HG02763 (cell line): ENCODE results near the gene TMPRSS11D.

Experiments
- ATAC-seq: cut with Tn5 transposase; IDR thresholded peaks from one replicate; pipeline ENCODE4 v1.9.1; 2021; ENCODE audit warnings: mild to moderate bottlenecking, moderate library complexity; ENCODE audit not compliant: unreplicated experiment

TMPRSS11D gene

DNA sequence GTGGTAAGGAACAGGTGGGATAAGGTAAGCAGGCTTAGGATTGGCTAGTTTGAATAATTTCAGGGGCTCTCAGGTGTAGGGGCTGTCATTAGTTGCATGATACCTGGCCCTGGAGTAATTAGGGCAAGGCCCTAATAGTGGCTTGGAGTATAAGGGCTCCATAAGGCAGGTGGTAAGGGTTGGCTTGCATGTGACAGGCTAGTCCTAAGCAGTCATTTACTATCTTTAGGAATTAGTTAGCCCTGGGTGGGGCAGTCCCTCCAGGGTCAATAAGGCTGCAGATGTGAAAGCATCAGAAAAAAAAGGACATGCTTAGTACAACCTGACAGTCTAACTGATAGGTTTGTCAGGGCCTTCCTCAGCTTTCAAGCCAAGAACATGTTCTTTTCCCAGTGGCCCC lies 7.8 kb upstream of the TMPRSS11D start:
- ATAC-seq: no peak

DNA sequence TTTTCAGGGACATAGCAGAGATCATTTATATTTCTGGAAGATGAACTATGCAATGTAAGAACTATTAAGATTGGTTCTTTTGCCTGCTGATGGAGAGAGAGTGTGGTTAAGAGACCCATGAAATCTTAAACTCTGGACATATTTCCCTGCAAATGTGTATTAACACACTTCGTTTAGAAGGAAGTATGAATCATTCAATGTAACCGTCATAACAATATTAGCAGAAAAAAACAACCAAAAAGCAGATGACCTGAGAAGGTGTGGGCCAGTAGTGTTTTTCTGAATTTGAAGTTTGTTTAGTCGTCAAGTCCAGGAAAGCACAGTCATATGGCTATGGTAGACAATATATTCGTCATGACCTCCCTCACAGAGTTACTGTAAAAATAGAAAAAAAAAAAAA lies 2.5 kb upstream of the TMPRSS11D start:
- no peak for ATAC-seq

DNA sequence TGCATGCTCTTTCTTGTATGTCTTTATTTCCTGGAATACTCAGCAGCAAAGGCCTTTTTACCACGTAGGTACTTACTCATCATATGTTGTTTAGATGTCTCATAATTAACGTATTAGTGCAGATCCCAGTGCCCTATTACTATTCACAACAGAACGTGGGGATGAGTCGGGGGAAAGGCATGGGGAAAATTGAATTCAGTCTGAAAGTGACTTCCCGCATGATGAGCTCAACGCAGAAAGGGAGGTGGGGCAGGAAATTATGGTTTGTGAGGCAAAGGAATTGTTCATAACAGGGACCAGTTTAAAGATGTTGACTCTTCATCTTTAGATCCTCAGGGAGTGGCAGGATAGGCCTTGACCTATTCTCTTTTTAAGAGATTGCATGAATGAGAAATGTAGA lies 2.0 kb upstream of the TMPRSS11D start:
- ATAC-seq: no peak

DNA sequence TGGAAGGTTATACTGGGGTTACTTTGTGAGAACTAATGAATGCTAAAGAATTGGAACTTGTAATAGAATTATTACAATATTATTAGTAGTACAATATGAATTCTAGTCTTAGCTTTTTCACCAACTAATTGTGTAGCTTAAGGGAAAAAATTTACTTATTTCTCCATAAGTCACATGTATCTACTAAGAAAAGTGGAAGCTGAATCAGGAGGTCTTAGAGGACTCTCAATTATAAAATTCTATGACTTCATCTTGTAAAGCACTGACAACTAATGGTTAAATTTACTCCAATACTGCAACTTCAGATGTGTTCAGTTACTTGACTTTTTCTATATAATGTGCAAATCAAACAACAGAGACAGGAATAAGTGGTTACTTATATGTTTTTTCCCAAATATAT lies 899 bp upstream of the TMPRSS11D start:
- ATAC-seq: no peak

DNA sequence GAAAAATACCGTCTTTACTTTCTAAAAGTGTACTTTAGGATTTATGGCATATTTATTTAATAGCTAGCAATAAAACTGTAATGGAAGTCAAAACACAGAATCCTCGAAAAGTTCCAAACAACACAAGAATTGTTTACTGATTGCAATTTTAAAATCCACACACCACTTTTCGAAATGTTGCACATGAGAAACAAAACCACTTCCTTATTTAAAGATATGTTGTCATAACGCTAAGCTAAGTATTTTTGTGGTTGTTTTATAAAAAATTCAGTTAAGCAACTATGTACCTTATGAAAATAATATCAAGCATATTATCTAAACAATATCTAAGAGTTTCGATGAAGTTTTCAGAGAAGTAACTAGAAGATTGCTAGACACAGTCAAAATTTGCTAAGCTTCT lies 344 bp downstream of the TMPRSS11D start:
- ATAC-seq: no peak

DNA sequence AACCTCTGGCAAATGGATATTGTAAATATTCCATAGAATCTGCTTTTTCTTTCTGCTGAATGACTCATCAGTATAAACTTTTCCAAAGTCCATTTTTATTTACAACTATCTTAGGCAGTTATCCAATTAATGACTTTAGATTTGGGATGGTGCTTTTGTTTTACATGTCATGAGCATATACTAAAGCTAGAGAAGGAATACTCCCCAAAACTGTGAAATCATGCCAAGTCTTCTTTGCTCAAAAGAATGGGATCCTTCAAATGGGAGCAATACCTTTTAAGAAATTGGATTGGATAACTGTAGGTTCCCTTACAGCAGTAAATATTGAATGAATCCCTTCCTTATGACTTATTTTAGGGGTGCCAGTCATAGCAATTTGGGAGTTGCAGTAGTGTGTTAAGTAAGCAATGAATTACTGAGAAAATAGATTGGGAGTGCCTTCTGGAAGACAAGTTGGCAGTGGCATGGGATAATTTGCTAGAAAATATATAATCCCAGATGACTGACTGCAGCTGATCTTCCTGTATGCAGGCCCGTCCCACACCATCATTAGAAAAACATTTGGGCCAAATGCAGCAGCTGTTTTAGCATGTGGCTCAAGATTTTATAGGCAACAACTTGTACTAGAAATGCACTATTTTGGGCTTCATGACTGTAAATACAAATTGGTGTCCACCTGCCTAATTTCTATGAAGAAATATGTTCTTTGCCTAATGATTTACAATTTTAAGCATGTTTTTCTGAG lies 2.8 kb downstream of the TMPRSS11D start:
- ATAC-seq: no peak

DNA sequence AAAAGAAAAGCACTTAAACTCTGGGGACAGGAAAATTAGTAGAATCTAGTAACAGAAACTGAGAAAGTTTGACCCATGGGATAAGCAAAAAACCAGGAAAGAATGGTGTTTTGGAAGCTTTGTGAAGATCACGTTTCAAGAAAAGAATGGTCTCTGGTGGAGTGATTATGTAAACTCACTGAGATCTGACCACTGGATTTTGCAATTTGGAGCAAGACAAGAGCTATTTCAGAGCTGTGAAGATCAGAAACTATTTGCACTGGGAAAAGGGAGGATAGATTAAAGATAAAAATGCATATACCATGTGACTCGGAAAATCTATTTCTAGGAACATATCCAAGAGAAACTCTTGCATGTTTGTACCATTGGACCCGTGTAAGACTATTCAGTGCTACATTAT lies 4.3 kb downstream of the TMPRSS11D start:
- no peak for ATAC-seq

DNA sequence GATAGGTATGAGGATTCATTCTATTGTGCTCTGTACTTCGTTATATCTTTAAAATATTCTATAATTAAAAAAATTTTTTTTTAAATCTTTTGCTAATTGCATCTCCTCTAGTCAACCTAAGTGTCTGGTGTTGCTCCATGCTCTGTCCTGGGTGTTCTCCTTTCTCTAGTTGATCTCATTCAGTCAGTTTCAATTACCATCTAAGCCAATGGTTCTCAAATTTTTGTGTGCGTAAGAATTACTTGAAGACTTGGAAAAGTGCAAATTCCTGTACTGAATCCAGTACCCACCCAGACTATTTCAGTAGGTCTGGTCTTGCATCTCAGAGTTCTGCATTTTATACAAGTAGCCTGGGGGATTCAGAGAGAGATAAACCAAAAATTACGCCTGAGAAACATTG lies 6.7 kb downstream of the TMPRSS11D start:
- no peak for ATAC-seq

DNA sequence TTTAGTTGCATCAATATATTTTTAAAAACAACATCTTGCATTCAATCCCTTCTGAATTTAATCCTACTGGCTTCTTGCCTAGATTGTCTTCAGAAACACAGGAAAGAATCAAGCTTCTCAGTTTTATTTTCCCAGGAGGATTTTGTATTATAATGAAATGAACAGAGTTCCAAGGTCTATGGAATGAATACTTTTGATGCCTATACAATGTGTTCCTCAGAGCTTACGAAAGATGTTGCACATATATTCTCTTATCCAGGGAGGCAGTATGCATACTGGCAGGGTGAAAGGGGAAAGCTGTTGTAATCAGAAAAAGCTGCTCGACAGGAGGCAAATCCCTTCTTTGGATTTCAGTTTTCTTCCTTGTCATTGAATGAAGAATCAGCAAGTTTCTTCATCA lies 8.8 kb downstream of the TMPRSS11D start:
- ATAC-seq: no peak

DNA sequence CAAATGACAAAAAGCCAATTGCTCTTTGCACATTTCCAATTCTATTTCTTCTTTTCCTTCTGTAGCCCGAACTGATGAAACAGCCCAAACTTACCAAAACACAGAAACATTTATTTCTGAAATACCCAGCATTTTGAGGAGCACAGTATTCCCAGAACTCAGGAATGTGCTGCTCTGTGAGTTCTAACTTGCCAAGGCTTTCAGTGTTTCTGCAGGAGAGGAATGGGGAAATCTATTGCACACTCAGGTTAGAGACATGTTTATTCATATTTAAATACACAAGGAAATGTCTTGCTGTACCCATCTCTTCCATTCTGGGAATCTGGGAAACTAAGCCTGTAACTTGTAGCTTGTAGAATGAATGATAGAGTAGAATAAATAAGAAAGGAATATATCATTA lies 10.7 kb downstream of the TMPRSS11D start:
- ATAC-seq: no peak

DNA sequence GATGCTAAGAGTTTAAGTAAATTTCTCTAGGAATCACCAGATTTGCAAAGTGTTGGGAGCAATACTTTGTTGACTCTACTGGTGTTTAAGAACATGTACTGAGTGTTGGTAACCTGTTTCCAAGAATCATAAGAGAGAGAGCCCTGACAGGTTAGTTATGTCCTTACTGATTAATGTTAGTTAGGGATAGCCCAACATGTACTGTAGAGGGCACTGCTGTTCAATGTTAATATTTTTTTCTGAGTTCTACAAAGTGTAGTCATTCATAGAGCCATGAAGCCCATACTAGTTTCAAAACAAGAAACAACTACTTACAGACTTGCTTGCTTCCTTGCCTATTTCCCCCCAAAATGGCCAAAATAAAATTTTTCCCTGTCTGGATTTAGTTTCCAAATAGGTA lies 11.9 kb downstream of the TMPRSS11D start:
- ATAC-seq: no peak

DNA sequence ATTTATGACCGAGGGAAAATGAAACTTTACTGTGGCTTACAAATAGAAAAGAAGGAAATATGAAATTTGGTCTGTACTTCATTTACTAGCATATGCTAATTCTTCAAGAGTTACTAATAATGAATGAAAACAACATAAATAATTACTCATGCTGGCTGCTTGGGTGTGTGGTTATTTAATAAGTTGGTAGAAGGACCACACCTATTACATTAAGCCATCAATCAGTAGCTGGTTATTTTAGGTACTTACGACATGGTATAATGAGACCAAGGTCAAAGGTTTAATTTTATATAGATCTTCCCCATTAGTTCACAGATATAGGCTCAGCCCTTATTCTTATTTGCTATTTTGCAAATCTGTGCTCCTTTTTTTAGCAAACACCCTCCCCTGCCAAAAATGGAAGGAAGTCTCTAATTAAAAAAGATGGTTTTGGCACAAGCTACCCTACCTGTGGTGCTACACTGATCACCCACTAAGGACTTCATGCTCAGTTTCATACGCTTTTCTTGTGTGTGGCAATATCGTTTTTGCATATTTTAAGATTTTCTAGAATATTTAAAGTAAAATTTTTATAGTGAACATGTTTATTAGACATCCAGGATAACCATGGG lies 14.1 kb downstream of the TMPRSS11D start:
- ATAC-seq: no peak

DNA sequence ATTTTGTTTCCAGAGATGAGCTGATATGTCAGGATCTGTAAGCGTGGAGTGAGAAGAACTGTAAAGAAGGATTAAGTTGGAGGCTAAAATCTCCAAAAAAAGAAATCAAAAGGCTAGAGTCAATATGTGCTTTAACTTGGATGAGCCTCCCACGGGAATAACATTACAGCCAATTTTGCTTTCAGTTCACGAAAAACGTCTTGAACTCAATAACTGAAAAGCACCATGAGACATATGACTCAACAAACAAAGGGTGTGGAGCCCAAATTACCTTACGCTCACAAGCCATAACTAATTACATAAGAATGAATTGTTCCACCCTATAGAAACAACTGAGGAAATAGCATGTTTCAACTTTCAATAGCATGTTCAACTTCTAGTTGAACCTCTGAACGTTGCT lies 22.3 kb downstream of the TMPRSS11D start:
- no peak for ATAC-seq

DNA sequence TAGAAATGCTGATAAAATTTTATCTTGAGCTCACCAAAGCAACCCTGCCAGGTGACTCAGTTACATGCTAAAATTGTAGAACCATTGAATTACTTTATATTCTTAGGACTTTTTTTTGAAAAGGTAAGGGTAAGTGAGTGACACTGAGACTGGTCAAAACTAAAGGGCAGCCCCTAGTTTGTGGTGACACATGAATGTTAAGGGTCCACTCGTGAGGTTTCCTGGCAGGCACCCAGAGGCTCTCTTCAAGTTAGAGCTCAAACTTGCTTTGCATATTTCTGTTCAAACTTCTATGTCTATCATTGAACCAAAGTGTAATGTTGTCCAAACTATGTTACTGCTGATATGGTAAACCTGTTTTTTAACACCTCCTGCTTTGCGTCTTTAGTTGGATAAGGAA lies 30.5 kb downstream of the TMPRSS11D start:
- ATAC-seq: no peak

DNA sequence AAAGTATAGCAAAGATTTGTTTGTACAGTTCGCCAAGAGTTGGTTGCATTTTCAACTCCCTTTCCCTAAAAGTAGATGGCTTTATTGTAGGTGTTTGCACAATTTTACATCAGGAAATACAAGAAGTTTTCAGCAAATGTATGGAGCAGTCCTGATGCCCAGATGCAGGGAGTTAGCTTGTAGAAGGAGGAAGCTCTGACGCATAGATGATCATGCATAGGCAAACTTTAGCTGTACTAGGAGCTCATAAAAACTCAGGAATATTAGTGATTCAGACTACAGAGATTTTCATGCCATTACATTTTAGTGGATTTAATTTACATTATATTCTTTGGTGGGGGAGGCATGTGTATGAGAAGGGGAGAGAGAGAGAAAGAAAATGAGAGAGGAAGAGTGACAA lies 62.9 kb downstream of the TMPRSS11D start:
- ATAC-seq: no peak

DNA sequence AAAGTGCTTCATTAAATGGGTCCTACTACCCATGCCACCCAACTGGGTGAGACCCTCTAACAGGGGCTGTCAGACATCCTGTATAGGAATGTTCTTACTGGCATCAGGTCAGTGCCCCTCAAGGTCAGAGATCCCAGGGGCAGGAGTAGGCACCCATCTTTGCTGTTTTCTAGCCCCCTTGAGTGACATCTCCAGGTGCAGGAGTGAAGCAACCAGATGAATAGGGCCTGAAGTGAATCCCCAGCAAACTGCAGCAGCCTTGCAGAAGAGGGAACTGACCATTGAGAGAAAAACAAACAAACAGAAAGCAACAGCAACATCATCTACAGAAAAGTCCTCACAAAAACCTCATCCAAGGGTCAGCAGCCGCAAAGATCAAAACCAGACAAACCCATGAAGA lies 73.8 kb downstream of the TMPRSS11D start:
- ATAC-seq: no peak

DNA sequence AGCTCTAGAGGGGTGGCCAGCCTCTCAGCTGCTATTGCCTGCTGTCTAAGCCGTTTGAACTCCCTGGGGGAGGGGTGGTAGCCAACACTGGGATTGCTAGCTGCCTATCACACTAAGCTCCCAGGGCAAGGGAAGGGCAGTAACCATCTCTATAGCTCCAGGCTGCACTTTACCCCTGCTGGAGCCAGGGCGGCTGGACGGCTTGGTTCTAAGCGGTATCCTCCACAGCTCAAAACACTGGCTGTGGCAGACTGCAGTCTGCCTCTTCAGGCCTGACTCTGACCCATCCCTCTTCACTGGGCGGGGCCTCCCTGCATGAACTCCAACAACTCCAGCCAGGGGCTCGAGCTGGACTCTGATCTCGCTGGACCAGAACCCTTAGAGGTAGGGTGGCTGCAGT lies 74.3 kb downstream of the TMPRSS11D start:
- no peak for ATAC-seq

DNA sequence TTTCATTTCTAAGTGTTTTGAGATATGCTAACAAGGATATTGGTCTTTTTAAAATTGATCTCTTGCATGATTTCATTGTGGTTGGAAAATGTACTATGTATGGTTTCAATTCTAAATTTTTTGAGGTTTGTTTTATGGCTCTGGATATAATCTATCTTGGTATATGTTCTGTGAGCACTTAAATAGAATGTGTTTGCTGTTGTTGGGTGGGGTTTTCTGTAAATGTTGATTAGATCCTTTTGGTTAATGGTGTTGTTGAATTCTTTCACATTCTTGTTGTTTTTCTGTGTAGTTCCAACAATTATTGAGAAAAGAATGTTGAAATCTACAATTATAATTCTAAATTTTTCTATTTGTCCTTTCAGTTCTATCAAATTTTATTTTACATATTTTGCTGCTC lies 87.0 kb downstream of the TMPRSS11D start:
- ATAC-seq: no peak

DNA sequence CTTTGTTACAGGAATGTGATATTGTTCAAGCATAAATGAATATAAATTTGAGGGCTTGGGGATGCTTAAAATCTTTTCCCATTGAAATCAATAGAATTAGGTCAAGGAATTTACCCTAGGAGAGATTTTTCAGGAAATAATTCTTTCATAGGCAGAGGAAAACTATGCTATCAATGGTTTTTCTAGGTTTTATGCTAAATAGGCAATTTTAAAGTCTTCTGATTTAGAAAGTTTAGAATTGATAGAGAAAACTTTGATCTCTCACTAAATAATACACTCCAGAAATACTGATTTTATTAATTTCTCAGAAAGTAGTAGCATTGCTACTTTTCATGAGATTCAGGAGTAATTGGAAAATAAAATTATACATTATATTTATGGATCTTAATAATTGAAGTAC lies 93.1 kb downstream of the TMPRSS11D start:
- ATAC-seq: no peak

DNA sequence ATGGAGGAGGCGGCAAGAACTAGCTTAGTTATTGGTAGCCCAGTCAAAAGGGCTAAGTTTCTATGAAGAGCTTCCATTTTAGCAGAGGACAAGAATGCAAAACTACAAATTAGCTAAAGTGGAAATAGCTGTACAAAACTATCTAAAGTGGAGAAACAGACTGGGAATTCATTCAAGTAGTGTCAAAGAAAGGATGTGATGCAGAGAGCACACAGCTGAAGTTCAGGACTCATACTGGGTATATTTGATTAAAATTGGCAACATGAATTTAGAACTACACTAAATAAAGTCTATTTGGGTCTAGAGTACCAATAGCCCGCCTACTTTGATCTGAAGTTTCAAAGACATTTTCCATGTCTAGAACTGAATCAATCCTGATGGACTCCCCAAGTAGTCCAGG lies 96.5 kb downstream of the TMPRSS11D start:
- no peak for ATAC-seq

DNA sequence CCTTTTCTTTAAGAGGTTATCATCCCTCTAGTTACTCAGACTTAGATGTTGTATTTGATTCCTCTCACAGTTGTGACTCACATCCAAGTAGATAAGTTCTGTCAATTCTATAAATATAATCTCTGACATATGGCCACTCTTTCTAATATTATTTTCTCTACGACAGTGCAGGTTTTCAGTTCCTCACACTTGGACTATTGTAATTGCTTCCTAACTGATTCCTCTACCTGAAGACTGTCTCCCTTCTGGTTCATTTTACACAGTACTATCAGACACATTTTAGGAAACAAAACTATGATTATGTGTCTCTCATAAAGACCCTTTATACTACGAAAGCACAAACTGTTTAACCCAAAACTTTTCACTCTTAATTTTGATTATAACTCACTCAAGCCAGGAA lies 98.3 kb downstream of the TMPRSS11D start:
- ATAC-seq: no peak

DNA sequence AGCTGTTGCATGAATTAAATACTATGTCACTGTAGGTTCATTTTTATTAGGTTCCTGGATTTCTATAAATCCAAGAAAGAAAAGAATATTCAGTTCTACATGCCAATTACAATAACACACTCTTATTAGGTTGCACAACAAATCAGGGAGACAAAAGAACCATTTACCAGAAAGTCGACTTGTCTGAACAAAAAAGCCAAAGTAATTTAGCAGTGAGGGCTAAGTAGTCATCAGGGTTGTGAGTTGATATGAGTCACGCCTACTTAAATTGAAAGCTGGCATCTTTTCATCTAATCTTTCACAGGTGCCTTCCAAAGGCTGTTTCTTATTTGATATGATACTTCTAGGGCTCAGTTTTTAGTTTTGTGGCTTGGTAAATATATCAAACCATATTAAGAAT lies 104.2 kb downstream of the TMPRSS11D start:
- no peak for ATAC-seq

DNA sequence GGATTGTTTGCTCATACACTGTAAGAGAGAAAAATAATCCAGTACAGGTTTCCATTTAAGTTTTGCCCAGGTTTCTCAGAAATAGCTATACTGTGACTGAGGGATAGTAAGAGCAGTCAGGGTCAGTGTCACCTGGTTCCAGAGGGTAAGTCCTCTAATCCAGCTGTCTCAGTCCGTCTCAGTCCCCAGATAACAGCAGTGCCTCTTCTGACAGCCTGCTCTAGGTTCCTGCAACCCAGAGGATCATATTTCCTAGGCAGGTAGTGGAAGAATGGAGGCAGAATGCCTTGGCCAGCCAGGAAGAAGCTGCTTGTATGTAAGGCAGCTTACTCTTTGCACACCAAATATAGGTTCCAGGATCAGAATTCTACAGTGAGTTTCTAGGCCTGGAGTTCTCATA lies 107.1 kb downstream of the TMPRSS11D start:
- ATAC-seq: no peak
